ENCODE measurements around the gene SPATS2L.

DNA sequence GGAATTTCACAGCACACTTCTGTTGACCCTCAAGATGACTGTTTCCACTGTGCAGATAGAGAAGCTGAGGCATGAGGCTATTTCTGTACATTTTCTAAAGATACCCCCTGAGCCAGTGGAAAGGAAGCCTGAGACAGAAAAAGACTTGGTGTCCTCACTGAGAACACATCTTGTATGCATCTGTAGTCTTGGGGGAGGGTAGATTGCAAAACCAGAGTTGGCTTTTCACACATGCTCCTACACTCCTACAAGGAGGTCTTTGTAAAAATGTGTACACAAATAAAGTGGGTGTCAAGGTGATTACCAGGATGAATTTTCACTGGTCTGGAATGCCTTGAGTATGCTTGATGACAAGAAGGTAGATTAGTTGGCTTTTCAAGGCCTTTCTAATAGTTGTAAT is 105.3 kb downstream of the SPATS2L start:
- TF ChIP-seq POLR2A (IDR thresholded peaks at IDR 0.05) (no peak), CTCF (IDR thresholded peaks at IDR 0.05) (no peak)

Data from lower leg skin (tissue), 3 donors.